ENCODE results near the gene MFAP4.
"Not testable (repeated sequence)": the region's sequence is repeated elsewhere in the genome, so short reads cannot be mapped to it uniquely, and the experiment has no call there.

MFAP4 gene

GRCh38 chr17:19369846-19370492, 17.0 kb downstream of the MFAP4 start:
- DNase-seq = no peak

GRCh38 chr17:19369107-19369778, 17.7 kb downstream of the MFAP4 start:
- no peak for DNase-seq

GRCh38 chr17:19368229-19368628, 18.8 kb downstream of the MFAP4 start:
- DNase-seq = no peak

GRCh38 chr17:19366637-19366972, 20.4 kb downstream of the MFAP4 start:
- DNase-seq = no peak

- DNase-seq = no peak
These were observed 21.0 kb downstream of the MFAP4 start for GRCh38 chr17:19365833-19366636.

GRCh38 chr17:19365499-19365817, 21.5 kb downstream of the MFAP4 start:
- no peak for DNase-seq

GRCh38 chr17:19364699-19365498, 22.1 kb downstream of the MFAP4 start:
- DNase-seq = no peak

GRCh38 chr17:19363460-19364035, 23.4 kb downstream of the MFAP4 start:
- DNase-seq = no peak

GRCh38 chr17:19363114-19363438, 23.9 kb downstream of the MFAP4 start:
- DNase-seq = no peak

- DNase-seq = peak; percentile 99
These were observed 24.5 kb downstream of the MFAP4 start, which contains the start of gene B9D1 for GRCh38 chr17:19362277-19363113. B9D1 (minus strand) TSS chr17:19362723; CDS start chr17:19362569, 154 bp downstream.

- DNase-seq = peak; percentile 58
These were observed 25.1 kb downstream of the MFAP4 start for GRCh38 chr17:19361944-19362276.

GRCh38 chr17:19361326-19361725, 25.7 kb downstream of the MFAP4 start:
- no peak for DNase-seq

GRCh38 chr17:19360772-19361171, 26.2 kb downstream of the MFAP4 start:
- no peak for DNase-seq

GRCh38 chr17:19359856-19360255, 27.1 kb downstream of the MFAP4 start:
- no peak for DNase-seq

GRCh38 chr17:19359151-19359550, 27.8 kb downstream of the MFAP4 start:
- no peak for DNase-seq

- no peak for DNase-seq
These were observed 29.2 kb downstream of the MFAP4 start for GRCh38 chr17:19357761-19358160.

- DNase-seq = no peak
These were observed 29.6 kb downstream of the MFAP4 start for GRCh38 chr17:19357351-19357750.

- DNase-seq = no peak
These were observed 32.2 kb downstream of the MFAP4 start for GRCh38 chr17:19354748-19355147.

- DNase-seq = not testable (repeated sequence)
These were observed 33.6 kb downstream of the MFAP4 start for GRCh38 chr17:19353401-19353800.

GRCh38 chr17:19348806-19349205, 38.2 kb downstream of the MFAP4 start:
- DNase-seq = no peak

- no peak for DNase-seq
These were observed 38.8 kb downstream of the MFAP4 start for GRCh38 chr17:19348081-19348650.

Data from retina (tissue), 1 donor.